PC-3 (cell line): ENCODE measurements around the gene DGKE. TPM values are rescaled to one million over a fixed set of nuclear protein-coding genes. Genes with fewer than 3 reads are reported as not detected.
A peak's percentile ranks its signal among the peaks of the same experiment; 100 is the strongest.

Experiments
- ATAC-seq: fragments of 200-7000 bp; cut with Tn5 transposase; 2 replicates; pipeline ENCODE4 v1.9.1; 2020; ENCODE audit warnings: mild to moderate bottlenecking, moderate library complexity
- BruUV-seq: library from RNA; stranded (reverse); fragments of 400-500 nt; replicated peaks from 2 replicates; lab custom pipeline; 2021; lab: Mats Ljungman, UMichigan
- CTCF ChIA-PET: fragments of 300-600 bp; sonication (Branson Sonifier 250); formaldehyde crosslinking; loops from one replicate; lab custom pipeline; 2022; ENCODE audit warnings: antibody characterized with exemption; lab: Charles Lee
- POLR2A ChIA-PET: fragments of 300-600 bp; sonication (Branson Sonifier 250); formaldehyde crosslinking; loops from one replicate; lab custom pipeline; 2022; ENCODE audit warnings: antibody characterized with exemption; ENCODE audit not compliant: unreplicated experiment; lab: Charles Lee
- DNase-seq: peaks from one replicate; pipeline ENCODE4 v3.0.0-alpha.2; 2015
- H2AFZ ChIP-seq: fragments of 300-600 bp; sonication (generic); 2 replicates; pipeline ENCODE4 v1.6.0; 2016; ENCODE audit warnings: antibody characterized with exemption, low read length
- H3F3A ChIP-seq: fragments of 300-600 bp; sonication (generic); one replicate; pipeline ENCODE4 v1.6.0; 2017; ENCODE audit warnings: antibody characterized with exemption, low read length, control low read depth, mild to moderate bottlenecking; ENCODE audit not compliant: unreplicated experiment
- H3K27ac ChIP-seq: fragments of 300-600 bp; sonication (generic); 2 replicates; pipeline ENCODE4 v1.5.1; 2016; ENCODE audit warnings: mild to moderate bottlenecking, low read length
- H3K27me3 ChIP-seq: fragments of 300-600 bp; sonication (generic); 2 replicates; pipeline ENCODE4 v1.6.1; 2016; ENCODE audit warnings: low read length, mixed read lengths
- H3K36me3 ChIP-seq: fragments of 300-600 bp; sonication (generic); 2 replicates; pipeline ENCODE4 v1.6.1; 2016; ENCODE audit warnings: low read depth, mixed run types, low read length, mixed read lengths
- H3K4me1 ChIP-seq: fragments of 300-600 bp; sonication (generic); 2 replicates; pipeline ENCODE4 v1.5.1; 2016; ENCODE audit warnings: low read length; ENCODE audit not compliant: insufficient read depth
- H3K4me2 ChIP-seq: fragments of 300-600 bp; sonication (generic); 2 replicates; pipeline ENCODE4 v1.6.0; 2016; ENCODE audit warnings: low read length
- H3K4me3 ChIP-seq: fragments of 300-600 bp; sonication (generic); 2 replicates; pipeline ENCODE4 v1.5.1; 2016; ENCODE audit warnings: mild to moderate bottlenecking, low read length, mixed read lengths
- H3K79me2 ChIP-seq: fragments of 300-600 bp; sonication (generic); 2 replicates; pipeline ENCODE4 v1.6.1; 2017; ENCODE audit warnings: low read length, mixed read lengths
- H3K9ac ChIP-seq: fragments of 300-600 bp; sonication (generic); 2 replicates; pipeline ENCODE4 v1.6.0; 2016; ENCODE audit warnings: mild to moderate bottlenecking, low read length
- H3K9me2 ChIP-seq: fragments of 300-600 bp; sonication (generic); replicated peaks from 2 replicates; pipeline ENCODE4 v1.6.1; 2016; ENCODE audit warnings: mixed run types, low read length, mixed read lengths
- H3K9me3 ChIP-seq: fragments of 300-600 bp; sonication (generic); 2 replicates; pipeline ENCODE4 v1.6.1; 2016; ENCODE audit warnings: low read length, mixed read lengths
- H4K20me1 ChIP-seq: fragments of 300-600 bp; sonication (generic); 2 replicates; pipeline ENCODE4 v1.6.1; 2016; ENCODE audit warnings: low read length, mixed read lengths
- CTCF ChIP-seq: fragments of 300-600 bp; sonication (generic); conservative IDR thresholded peaks from 2 replicates; pipeline ENCODE4 v1.5.1; 2017; ENCODE audit warnings: antibody characterized with exemption, low read depth, mild to moderate bottlenecking, low read length
- EZH2 ChIP-seq: fragments of 300-600 bp; sonication (generic); IDR thresholded peaks from one replicate; pipeline ENCODE4 v1.6.1; 2017; ENCODE audit warnings: antibody characterized with exemption, mild to moderate bottlenecking, low read length; ENCODE audit not compliant: unreplicated experiment
- EZH2phosphoT487 ChIP-seq: fragments of 300-600 bp; sonication (generic); IDR thresholded peaks from 2 replicates; pipeline ENCODE4 v1.6.1; 2018; ENCODE audit warnings: mild to moderate bottlenecking, antibody characterized with exemption, low read length, borderline replicate concordance
- intact Hi-C: fragments of 100-400 bp; cut with micrococcal nuclease; formaldehyde crosslinking; loops from 2 replicates; pipeline ENCODE4 v1.9.0; 2023
- total RNA-seq: library from RNA; depleted of rRNA; stranded (reverse); fragments of >200 nt; gene quantifications from 2 replicates; pipeline ENCODE4 v1.2.3, GENCODE V29; 2014

DGKE gene
- total RNA-seq, 1 experiment from 2014 or later: 8.4 TPM

DNA sequence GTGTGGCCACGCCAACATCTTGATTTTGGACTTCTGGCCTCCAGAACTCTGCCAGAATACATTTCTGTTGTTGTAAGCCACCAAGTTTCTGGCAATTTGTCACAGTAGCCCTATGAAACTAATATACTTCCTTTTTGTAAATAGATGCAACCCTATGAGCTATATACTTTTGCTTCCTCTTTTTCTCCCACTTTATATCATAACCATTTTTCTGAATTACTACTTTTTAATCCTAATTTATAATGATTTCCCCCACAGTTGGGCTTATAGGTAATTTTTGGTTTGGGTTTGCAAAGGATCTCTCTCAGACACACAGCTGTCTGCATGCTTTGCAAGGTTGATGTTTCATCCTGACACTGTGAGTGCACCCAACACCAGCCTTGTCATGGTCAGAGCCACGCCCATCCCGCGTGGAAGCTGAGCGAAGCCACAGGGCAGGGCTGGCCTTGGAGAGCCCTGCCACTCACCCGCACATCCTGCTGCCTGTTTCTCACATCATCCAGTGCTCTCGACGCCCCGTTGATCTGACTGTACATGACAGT, 74.1 kb downstream of the DGKE start:
- Histone ChIP-seq H4K20me1 (peaks cover 39% of the 10 kb centered on the region), H3F3A (no peaks in the 10 kb centered on the region), H3K27me3 (no peaks in the 10 kb centered on the region), H2AFZ (no peak overlapping the region), H3K4me3 (no peak overlapping the region), H3K27ac (no peak overlapping the region), H3K4me1 (peaks cover 35% of the 10 kb centered on the region), H3K36me3 (peaks cover 52% of the 10 kb centered on the region), H3K9me3 (no peaks in the 10 kb centered on the region), H3K9ac (no peak overlapping the region), H3K4me2 (no peak overlapping the region), H3K79me2 (peaks cover 78% of the 10 kb centered on the region), H3K9me2 (no peaks in the 10 kb centered on the region)
- BruUV-seq: no TSS peak
- TF ChIP-seq CTCF (no peak), EZH2phosphoT487 (no peak), EZH2 (no peak)
- DNase-seq: peak; percentile 70
- ChIA-PET POLR2A (no interaction called here), CTCF (no interaction called here)
- peak; percentile 62 for ATAC-seq
- intact Hi-C loops: no loop called here

- ChIA-PET CTCF (interaction anchor here (0.6 kb wide), 1 partner anchor 16 kb away, joined by 4 read pairs; no protein-coding TSS in a partner anchor), POLR2A (interaction anchor here (0.6 kb wide), 1 partner anchor 57 kb away, joined by 3 read pairs; no protein-coding TSS in a partner anchor)
- no TSS peak for BruUV-seq
- ATAC-seq (no peak), DNase-seq (no peak)
- Histone ChIP-seq H2AFZ (no peak overlapping the region), H3K4me3 (peak overlapping the region; percentile 48; the same call in 1 of the 2 replicates), H3K27ac (no peak overlapping the region), H3K4me1 (peaks cover 37% of the 10 kb centered on the region), H4K20me1 (peaks cover 41% of the 10 kb centered on the region), H3F3A (no peaks in the 10 kb centered on the region), H3K9ac (no peak overlapping the region), H3K9me3 (no peaks in the 10 kb centered on the region), H3K36me3 (peaks cover 34% of the 10 kb centered on the region), H3K4me2 (peak overlapping the region; percentile 61), H3K79me2 (peaks cover 86% of the 10 kb centered on the region), H3K9me2 (no peaks in the 10 kb centered on the region), H3K27me3 (no peaks in the 10 kb centered on the region)
- intact Hi-C loops: no loop called here
- TF ChIP-seq EZH2: no peak
- TF ChIP-seq CTCF: no peak
- no peak for TF ChIP-seq EZH2phosphoT487
Measured at GRCh38 chr17:56909742-56910508, 76.0 kb downstream of the DGKE start.
